ENCODE data around the gene ZNF710.

ZNF710 gene

DNA sequence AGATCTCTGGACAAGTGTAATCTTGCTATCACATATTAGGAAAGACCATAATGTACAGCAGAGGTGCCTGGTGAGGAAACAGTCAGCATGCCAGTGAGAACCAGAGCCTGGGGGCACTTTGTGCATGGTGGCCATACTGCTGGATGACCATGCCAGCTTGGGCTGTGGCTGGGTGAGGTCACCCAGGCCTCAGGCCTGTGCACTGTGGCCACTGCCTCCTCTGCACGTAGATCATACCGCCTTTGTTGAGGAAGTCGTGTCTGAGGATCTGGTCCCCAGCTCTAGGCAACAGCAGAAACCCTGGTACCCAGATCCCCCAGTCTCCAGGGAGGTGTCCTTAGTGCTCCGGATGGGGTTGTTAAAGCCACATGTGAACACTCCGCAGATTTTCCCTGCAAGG lies 38.9 kb downstream of the ZNF710 start:
- DNase-seq (ENCODE audit: low read depth): no peak

DNA sequence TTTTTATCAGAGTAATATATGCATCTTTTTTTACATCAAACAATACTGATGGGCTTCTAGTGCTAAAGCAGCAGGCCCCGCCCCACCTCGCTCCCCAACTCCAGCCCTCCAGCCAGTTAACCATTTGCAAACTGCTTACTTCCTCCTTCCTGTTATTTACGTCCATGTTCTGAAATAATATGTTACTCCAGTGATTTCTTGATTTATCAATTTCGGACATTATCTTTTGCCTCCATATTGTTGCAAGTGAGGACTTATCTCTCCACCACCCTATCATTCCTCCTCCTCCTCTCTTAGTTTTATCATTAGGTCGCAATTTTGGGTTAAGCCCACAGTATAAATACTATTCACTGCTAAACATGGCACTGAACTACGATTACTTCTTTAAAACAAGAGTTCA lies 39.5 kb downstream of the ZNF710 start:
- DNase-seq (ENCODE audit: low read depth): no peak

DNA sequence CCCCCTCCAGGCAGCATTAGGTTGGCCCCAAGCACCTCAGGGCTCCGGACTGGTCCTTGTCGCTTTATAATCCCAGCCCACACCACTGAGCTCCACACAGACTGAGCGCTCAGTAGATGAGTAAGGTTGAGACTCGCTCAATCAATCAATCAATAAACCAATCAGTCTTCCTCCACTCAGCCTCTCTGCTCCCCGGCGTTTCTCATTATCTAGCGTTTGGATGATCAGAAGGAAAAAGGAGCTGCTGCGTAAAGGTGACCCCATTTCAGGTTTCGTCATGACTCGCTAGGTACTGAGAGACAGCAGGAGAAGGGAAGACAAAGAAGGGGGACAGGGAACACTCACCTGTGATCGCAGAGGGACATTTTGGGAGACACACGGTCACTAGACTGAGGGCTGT lies 41.2 kb downstream of the ZNF710 start:
- no peak for DNase-seq (ENCODE audit: low read depth)

DNA sequence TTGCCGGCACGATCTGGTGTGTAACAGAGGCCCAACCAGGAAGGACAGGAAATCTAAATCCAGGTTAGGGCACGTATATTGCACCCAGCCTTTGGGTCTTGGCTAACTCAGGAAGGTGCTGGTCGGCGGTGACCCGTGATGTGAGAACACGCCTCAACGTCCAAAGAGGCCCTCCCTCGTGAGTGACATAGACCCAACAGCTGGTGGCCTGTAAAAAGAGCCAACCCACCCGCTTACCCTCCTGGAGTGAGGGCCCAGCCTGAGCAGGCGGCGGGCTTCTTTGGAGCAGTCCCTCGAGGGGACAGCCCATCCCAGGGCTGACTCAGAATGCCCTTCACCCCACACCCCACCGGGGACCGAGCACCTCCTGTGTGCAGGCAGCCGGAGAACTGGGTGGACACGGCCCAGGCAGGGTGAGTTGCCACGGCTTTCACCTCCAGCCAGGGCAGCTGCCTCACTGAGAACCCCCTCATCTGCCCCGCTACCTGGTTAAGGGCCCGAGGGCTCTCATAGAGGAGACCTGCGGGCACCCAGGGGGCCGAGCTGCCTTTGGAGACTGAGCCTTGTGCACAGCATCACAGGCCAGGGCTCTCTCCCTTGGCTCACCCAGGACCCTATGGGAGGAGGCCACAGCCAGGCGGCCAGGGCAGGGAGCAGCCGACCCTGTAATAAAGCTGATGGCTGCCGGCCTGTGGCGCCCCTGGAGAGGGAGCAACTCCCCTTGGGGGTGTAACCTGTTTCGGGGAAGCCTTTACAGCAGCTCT lies 41.8 kb downstream of the ZNF710 start:
- DNase-seq (ENCODE audit: low read depth): no peak

DNA sequence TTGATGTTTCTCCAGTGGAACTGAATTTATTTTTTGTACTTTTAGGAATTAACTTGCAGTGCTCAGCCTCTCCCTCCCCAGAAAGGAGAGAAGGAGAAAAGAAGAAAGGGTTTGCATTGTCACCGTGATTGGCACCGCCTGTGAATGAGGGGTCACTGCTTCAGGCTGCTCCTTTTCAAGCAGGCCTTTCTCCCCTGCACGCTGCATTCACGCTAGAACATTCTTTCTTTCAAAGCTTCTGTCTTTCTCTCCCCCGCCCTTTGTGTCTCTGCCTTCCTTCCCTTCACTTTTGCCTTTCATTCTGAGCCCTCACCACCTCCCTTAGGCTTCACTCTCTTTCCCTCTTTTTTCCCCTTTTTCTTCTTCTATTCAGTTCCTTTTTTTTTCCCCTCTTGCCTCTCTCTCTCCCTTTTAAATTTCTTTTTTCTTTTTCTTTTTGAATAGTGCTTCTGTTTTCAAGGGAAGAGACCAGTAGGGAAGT lies 42.4 kb downstream of the ZNF710 start:
- DNase-seq (ENCODE audit: low read depth): no peak

DNA sequence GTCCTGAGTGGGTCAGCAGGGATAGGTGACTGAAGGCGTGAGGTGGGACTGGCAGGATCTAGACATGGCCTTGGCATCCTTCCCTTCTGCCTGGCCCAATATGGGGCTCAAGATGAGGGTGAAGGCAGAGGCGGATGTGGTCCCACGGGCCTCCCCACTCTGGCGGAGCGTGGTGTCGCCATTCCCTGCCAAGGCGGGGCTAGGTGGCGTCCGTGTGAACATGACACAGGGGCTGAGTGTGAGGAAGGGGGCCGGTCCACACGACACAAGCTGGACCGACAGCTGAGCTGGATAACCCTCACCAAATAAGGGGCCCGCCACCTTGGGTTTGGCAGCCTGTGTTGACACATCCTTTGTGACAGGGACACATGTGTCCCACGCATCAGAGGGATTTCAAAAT lies 43.1 kb downstream of the ZNF710 start:
- DNase-seq (ENCODE audit: low read depth): no peak

DNA sequence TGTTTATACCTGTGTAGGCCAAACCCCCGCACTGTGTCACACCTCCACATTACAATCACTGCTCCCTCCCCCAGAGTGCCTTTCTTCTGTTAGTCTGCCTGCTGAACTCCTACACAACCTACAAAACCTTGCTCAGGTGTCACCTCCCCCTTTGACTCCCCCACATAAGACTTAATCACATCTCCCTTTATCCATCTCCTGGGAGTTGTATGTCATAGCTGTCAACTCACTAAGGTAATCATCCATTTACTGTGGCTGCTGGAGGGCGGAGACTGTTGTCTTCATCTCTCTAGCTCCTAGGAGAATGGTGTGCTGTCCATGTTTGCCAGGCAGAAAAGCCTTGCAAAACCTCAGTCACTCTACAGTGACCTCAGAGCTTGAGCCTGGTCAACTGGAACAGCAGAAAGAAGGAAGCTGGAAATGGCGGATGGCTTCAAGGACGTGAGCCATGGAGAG lies 43.8 kb downstream of the ZNF710 start:
- DNase-seq (ENCODE audit: low read depth): no peak

DNA sequence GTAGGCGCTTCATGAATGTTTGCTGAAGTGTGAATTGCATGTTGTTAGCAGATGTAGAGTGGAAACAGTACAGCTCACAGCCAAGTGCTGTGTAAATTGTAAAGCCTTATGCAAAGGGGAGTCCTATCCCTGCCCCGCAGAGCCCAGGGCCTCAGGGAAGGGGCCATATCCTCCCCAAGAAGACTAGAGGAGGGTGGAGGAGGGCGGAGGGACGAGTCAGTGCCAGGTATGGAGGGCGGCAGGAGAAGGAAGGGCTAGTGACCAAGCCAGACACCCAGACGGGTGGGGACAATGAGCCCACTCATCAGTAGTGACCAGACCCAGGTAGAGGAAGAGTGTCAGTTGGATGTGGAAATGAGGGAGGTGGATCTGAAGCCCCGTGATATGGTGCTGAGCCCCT lies 45.2 kb downstream of the ZNF710 start:
- DNase-seq (ENCODE audit: low read depth): no peak

DNA sequence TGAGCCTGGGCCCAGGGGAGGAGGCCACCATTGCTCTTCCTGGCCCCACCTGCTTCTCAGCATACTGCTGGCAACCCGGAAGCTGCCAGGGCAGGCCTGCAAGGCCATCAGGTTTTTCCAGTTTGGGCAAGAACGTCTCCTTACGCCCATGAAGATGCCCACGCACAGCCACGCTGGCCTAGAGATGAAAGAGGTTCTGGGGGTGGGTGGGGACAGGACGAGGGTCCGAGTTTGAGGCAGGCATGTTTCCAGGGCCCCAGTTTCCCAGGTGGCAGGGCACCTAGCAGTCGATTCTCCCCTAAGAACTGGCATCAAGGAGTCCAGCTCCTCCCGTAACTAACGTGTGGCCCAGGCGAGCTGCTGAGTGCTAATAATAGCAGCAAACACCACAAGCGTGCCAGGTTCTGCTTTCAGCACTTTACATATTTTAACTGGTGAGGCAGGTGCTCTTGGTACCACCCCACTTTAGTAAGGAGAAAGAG lies 45.8 kb downstream of the ZNF710 start:
- no peak for DNase-seq (ENCODE audit: low read depth)

DNA sequence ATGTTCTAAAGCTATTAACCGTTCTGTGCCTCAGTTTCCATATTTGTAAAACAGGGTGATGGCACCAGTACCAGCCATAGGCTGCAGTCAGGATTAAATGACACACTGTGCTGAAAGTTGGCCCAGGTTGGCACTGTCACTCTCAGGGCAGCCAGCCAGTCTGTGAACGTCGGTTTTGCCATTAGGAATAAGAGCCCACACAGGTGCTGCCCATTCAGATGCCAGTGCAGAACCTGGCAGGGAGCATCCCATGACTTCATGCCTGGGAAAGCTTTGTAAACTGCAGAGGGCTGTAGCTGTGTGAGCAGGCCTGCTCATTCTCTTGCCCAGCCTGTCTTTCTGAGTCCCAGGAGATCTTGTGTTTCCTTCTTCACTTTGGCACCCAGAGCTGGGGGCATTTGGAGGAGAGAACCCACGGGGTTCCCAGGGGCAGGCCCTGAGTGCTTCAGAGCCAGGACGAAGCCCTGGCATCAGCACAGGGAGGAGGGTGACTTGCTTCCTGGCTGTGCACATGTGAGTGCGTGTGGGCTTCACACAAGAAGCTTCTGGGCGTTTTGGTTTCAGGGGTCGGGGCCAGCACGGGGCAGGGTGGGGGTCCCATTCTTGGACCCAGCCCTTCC lies 46.9 kb downstream of the ZNF710 start:
- no peak for DNase-seq (ENCODE audit: low read depth)

DNA sequence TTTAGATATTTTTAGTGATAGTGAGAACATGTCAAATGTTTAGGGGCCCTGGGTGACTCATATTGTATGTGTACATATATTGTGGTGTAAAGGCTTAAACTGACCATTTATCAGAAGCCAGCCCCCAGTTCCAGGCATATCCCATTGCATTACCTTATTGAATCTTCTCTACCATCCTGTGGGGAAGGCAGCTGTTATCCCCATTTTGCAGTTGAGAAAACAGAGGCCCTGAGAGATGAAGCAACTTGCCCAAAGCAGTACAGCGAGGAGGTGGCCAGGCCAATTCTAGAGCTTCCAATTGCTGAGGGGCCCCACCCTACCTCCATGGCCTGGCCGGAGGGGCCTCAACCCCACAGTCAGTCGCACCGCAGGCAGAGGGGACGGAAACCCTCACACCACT lies 47.9 kb downstream of the ZNF710 start:
- no peak for DNase-seq (ENCODE audit: low read depth)

DNA sequence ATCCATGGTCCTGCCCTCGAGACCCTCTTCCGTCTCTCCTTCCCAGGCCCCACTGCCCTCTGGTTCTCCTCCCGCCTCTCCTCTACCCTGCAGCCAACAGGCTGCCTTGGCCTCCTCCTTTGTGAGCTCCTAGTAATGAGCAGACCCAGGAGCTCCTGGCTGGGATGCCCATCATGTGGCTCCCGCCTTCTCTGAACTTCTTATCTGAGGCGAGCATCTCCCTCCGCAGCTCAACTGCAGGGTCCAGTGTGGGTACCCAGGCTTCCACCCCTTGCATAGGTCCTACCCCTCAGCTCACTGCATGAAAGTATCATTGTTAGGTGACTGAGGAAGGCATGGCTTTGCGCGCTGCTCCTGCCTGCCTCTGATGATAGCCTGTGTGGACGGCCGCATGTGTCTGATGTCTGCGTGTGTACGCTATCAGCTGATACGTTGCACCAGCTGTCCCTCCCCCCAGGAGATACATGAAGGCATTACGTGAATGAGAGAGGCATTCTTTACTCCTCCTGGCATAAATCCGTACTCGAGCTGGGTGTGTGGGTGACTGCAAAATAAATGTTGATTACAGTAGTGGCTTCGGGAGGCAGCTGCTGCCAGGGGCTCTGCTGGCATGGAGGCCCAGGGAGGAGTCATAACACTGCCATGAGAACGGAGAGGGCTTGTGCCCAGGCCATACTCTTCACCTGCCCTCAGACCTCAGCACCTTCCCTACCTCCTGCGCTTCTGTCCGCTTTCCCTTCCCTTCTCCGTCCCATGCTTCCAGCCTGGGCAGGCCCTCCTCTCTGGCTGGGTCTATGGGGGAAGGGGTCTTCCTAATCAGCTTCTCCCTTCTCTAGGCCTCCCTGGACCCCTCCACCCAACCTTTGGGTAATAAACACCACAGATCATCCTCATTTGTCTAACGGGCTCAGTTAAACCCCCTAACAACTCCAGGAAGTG lies 48.8 kb downstream of the ZNF710 start:
- no peak for DNase-seq (ENCODE audit: low read depth)

DNA sequence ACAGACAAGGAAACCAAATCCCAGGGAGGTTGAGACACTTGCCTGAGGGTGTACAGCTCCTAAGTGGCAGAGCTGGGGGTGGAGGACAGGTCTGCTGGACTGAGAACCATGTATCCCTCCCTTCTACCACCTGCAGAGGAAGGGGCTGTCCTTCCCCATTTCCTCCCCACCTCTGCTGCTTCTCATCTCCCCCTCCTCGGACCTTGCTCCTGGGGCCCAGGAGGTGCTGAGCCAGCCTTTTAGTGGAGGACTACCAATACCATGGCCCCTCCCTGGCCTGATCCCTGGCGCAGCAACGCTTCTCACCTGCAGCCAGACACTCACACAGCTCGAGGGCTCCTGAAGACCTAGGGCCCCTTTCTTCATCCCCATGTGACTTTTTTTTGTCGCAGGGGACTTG lies 50.8 kb downstream of the ZNF710 start:
- no peak for DNase-seq (ENCODE audit: low read depth)

DNA sequence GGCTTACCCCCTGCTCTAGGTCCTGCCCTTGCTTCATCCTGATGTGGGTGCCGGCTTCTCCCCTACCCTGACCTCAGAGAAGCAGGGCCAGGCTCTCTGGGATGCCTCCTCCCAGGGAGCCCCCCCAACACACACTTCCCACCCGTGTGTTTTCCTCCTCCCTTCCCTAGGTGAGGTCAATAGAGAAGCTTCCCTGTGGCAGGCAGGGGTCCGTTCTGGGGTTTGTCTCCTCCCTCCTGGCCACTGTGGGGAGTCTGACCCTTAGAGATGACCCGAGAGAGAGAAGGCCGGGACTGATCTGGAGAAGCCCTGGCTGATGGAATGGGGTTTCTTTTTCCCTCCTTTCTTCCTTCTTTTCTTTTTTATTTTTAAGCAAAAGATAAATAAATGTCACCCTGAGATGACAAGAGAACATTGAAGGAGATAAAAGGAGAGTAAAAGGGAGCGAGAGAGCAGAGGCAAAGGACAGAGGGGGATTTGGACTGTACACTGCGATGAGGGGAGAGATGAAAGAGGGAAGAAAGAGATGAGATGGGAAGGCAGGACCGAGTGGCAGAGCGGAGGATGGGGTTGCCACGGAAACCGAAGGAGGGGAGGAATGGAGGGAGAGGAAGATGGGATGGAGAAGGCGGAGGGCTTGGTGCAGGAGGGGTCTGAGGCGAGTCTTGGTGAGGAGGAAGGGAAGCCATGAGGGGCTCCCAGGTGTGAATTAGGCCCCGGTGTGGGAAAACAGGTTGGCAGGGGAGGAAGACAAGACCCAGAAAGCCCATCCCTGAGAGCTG lies 52.8 kb downstream of the ZNF710 start:
- no peak for DNase-seq (ENCODE audit: low read depth)

DNA sequence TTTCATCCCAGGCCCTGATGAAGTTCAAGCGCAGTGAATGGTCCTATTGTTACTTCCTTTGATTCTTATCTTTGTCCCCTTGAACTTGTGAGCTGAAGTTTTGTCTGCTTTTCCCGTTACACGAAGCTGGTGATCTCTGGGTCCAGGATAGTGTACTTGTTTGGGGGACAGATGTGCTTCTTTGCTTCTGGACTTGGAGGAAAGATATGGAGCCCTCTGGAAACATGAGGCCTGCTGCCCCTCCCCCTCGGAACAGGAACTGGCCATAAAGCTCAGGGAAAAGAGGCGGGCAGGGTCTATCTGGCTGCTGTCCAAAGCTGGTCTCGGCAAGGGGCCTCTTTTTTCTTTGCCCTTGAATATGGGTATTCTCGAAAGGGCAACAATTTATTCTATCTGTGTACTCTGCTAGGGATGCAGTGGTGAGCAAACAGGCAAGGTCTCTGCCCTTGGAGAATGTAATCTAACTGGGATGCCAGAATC lies 53.5 kb downstream of the ZNF710 start:
- no peak for DNase-seq (ENCODE audit: low read depth)

DNA sequence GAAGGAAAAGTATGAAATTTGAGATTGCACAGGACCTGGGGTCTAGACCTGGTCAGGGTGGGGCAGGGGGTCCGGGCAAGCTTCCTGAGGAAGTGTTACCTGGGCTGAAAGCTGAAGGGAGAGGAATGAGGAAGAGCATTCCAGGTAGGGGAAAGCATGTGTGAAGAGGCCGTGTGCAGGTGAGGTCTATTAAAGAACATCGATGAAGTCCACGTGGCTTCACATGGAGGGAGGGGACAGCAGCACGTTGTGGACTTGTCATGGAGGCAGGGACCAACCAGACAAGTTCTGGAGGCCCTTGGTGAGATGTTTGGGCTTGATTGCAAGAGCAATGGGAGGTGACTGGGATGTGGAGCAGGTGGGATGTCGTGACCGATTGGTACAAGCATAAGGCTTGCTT lies 54.1 kb downstream of the ZNF710 start:
- DNase-seq (ENCODE audit: low read depth): no peak

DNA sequence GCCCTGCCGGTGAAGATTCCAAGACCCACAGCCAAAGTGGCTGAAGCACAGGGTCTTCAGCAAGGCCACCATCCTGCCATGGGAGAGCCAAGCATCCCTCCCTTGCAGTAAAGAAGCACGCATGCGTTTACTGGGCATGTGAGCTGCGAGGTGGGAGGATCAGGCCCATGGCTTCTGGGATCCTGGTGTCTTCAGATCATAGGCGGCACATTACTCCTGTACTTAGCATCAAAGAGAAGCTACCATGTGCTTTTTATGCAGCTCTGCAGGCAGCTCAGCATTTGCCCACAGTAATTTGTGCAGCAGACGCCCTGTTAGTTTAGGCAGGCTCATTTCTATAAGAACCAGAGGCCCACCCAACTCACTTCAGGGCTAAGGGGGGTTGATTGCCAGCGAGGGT lies 55.4 kb downstream of the ZNF710 start:
- no peak for DNase-seq (ENCODE audit: low read depth)

DNA sequence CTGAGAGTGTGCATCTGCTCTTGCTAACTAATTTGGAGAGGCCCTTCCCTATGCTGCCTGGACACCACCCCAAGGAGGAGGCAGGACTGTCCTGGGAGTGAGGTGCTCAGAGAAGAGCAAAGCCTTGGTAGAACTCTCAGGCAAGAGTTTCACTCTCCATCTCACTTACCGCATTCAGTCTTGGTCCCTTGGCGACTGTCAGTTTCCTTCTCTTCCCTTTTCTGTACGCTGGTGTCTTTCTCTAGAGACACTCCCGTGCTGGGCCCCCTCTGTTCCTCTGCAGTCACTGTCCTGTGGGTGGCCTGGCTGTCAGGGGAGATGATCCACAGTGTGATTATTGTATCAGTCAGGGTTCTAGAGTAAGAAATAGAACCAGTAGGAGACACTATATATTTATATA lies 57.2 kb downstream of the ZNF710 start:
- no peak for DNase-seq (ENCODE audit: low read depth)

DNA sequence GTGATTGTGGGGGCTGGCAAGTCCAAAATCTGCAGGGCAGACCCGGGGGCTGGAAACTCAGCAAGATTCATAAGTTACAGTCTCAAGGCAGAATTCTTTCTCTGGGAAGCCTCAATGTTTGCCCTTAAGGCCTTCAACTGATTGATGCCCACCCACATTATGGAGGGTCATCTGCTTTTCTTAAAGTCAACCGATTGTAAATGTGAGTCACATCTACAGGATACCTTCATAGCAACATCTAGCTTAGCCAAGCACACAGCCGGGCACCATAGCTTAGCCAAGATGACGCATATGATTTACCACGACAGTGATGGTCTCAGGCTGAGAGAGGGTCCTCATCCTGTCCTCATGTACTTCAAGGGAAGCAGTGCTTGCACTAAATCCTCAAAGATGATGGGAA lies 57.7 kb downstream of the ZNF710 start:
- no peak for DNase-seq (ENCODE audit: low read depth)

DNA sequence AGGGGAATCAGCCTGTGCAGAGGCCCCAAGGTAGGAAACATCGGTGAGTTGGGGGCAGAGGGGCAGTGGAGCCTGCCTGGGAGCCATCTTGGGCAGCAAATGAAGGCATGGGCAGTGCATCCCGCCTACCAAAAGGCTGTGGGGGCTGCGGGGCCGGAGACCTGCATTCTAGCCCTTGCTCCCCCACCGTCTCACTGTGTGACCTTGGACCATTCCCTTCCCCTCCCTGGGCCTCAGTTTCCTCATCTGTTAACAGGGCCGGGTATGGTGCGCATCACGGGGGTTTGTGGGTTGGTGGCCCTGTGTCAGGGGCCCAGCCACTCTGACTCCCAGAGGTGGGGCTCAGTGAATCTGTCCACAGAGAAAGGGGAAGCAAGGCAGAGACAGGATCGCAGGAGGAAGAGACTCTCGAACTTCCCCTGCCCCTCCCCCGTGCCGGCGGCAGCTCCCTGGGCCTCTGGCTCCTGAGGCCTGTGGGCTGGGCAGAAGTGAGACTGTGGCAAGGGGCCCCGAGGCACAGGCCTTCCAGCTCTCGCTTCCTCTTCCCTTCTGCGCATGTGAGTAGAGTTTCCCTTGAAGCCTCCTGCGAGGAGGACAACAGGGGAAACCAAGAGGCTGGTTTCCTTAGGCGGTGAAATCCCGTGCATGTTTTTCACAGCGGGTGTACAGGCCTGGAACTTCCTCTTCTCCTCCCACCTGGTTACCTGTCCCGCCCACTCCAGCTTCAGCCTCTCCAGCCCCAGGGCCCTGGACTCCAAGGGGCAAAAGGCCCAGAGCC lies 58.3 kb downstream of the ZNF710 start:
- DNase-seq (ENCODE audit: low read depth): peak; percentile 61

DNA sequence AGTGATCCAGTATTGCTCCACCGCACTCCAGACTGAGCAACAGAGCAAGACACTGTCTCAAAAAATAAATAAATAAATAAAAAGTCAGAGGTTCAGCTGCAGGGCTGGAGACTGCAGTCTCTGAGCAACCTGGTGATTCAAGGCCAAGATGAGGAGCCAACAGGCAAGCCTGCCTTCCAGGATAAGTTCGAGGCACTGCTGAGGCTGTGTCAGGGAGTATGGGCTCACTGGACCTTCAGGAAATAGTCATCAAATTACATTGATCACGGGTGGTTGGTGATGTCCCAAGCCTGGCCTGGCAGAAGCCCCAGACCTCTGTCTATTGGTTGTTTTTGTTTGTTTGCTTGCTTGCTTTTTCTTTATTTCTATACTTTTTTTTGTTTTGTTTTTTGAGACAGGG lies 59.7 kb downstream of the ZNF710 start:
- DNase-seq (ENCODE audit: low read depth): no peak
